IMR-90 (cell line): Measurements from ENCODE around the gene INA. TPM values are rescaled to one million over a fixed set of nuclear protein-coding genes. Genes with fewer than 3 reads are reported as not detected.

Experiments used
- ATAC-seq: fragments of 200-7000 bp; cut with Tn5 transposase; 2 replicates; pipeline ENCODE4 v1.9.1; 2020; ENCODE audit warnings: low read depth, mild to moderate bottlenecking, moderate library complexity
- BruUV-seq: library from RNA; stranded (reverse); fragments of 400-500 nt; replicated peaks from 2 replicates; lab custom pipeline; 2021; lab: Mats Ljungman, UMichigan
- CTCF ChIA-PET: fragments of 300-600 bp; formaldehyde crosslinking; extraction: SDS; loops from one replicate; lab custom pipeline; 2021; ENCODE audit warnings: antibody characterized with exemption; lab: Yijun Ruan, JAX
- POLR2A ChIA-PET: fragments of 300-600 bp; sonication (Branson Sonifier 250); formaldehyde crosslinking; loops from one replicate; lab custom pipeline; 2022; ENCODE audit warnings: antibody characterized with exemption; ENCODE audit not compliant: unreplicated experiment; lab: Charles Lee
- DNase-seq: peaks from one replicate; pipeline ENCODE4 v3.0.0; 2013
- H2AFZ ChIP-seq: replicated peaks from 2 replicates; pipeline ENCODE3; 2013; ENCODE audit warnings: low read length, mild to moderate bottlenecking; ENCODE audit not compliant: poor library complexity
- H2AK5ac ChIP-seq: 2 replicates; pipeline ENCODE4 v1.6.1; 2013; ENCODE audit warnings: low read depth, low read length, inconsistent platforms
- H2AK9ac ChIP-seq: replicated peaks from 2 replicates; pipeline ENCODE3; 2013; ENCODE audit warnings: mild to moderate bottlenecking, low read depth, low read length, moderate library complexity; ENCODE audit not compliant: poor library complexity
- H2BK120ac ChIP-seq: 2 replicates; pipeline ENCODE4 v1.6.1; 2013; ENCODE audit warnings: low read depth, low read length, inconsistent platforms
- H2BK15ac ChIP-seq: 3 replicates; pipeline ENCODE4 v1.6.1; 2013; ENCODE audit warnings: low read depth, low read length, inconsistent platforms
- H2BK20ac ChIP-seq: 2 replicates; pipeline ENCODE4 v1.6.1; 2013; ENCODE audit warnings: low read depth, mild to moderate bottlenecking, inconsistent platforms, low read length, moderate library complexity
- H2BK5ac ChIP-seq: 2 replicates; pipeline ENCODE4 v1.6.1; 2013; ENCODE audit warnings: mild to moderate bottlenecking, low read depth, low read length, inconsistent platforms; ENCODE audit not compliant: poor library complexity, severe bottlenecking
- H3K14ac ChIP-seq: replicated peaks from 2 replicates; pipeline ENCODE4 v1.6.1; 2013; ENCODE audit warnings: low read depth, low read length, inconsistent platforms
- H3K18ac ChIP-seq: 2 replicates; pipeline ENCODE4 v1.6.1; 2013; ENCODE audit warnings: low read depth, low read length, control low read depth
- H3K23ac ChIP-seq: 2 replicates; pipeline ENCODE4 v1.6.1; 2013; ENCODE audit warnings: low read depth, low read length, inconsistent platforms
- H3K27ac ChIP-seq: 2 replicates; pipeline ENCODE4 v1.5.1; 2013; ENCODE audit warnings: mild to moderate bottlenecking, control low read depth, low read length; ENCODE audit not compliant: insufficient read depth
- H3K27me3 ChIP-seq: 2 replicates; pipeline ENCODE4 v1.6.1; 2013; ENCODE audit warnings: low read length; ENCODE audit not compliant: control insufficient read depth, insufficient read depth
- H3K36me3 ChIP-seq: 2 replicates; pipeline ENCODE4 v1.6.1; 2013; ENCODE audit warnings: low read length, mixed read lengths; ENCODE audit not compliant: control insufficient read depth, insufficient read depth
- H3K4ac ChIP-seq: 2 replicates; pipeline ENCODE4 v1.6.1; 2013; ENCODE audit warnings: low read depth, low read length, inconsistent platforms
- H3K4me1 ChIP-seq: 2 replicates; pipeline ENCODE4 v1.6.1; 2013; ENCODE audit warnings: low read length, mixed read lengths; ENCODE audit not compliant: control insufficient read depth, insufficient read depth
- H3K4me2 ChIP-seq: 2 replicates; pipeline ENCODE4 v1.6.1; 2013; ENCODE audit warnings: low read depth, mild to moderate bottlenecking, control low read depth, low read length, moderate library complexity
- H3K4me3 ChIP-seq: 2 replicates; pipeline ENCODE4 v1.5.1; 2013; ENCODE audit warnings: low read depth, mild to moderate bottlenecking, control low read depth, low read length, moderate library complexity; ENCODE audit not compliant: insufficient read depth
- H3K56ac ChIP-seq: 2 replicates; pipeline ENCODE4 v1.6.1; 2013; ENCODE audit warnings: low read length, inconsistent platforms; ENCODE audit not compliant: insufficient read depth; ENCODE audit errors: extremely low read depth
- H3K79me1 ChIP-seq, 2 experiments: 2 replicates each; pipeline ENCODE4 v1.6.1; 2013; ENCODE audit warnings: low read length in 2 of 2, inconsistent platforms in 1 of 2, low read depth in 1 of 2
- H3K9ac ChIP-seq: 2 replicates; pipeline ENCODE4 v1.6.1; 2013; ENCODE audit warnings: low read depth, low read length, control low read depth
- H3K9me1 ChIP-seq: 2 replicates; pipeline ENCODE4 v1.6.1; 2013; ENCODE audit warnings: low read length, inconsistent platforms; ENCODE audit not compliant: insufficient read depth
- H3K9me3 ChIP-seq: 2 replicates; pipeline ENCODE4 v1.6.1; 2013; ENCODE audit warnings: low read length; ENCODE audit not compliant: control insufficient read depth, insufficient read depth
- H4K20me1 ChIP-seq: 2 replicates; pipeline ENCODE4 v1.6.1; 2013; ENCODE audit warnings: low read length, inconsistent platforms; ENCODE audit not compliant: insufficient read depth
- H4K5ac ChIP-seq: 2 replicates; pipeline ENCODE4 v1.6.1; 2013; ENCODE audit warnings: mild to moderate bottlenecking, low read depth, low read length, control low read depth
- H4K8ac ChIP-seq, 2 experiments: 2 replicates each; pipeline ENCODE4 v1.6.1; 2013; ENCODE audit warnings: low read depth in 2 of 2, low read length in 2 of 2, control low read depth in 1 of 2, inconsistent platforms in 1 of 2
- H4K91ac ChIP-seq: 2 replicates; pipeline ENCODE4 v1.6.1; 2013; ENCODE audit warnings: low read depth, low read length, inconsistent platforms; ENCODE audit not compliant: insufficient read depth
- BHLHE40 ChIP-seq: fragments of 150-350 bp; IDR thresholded peaks from 2 replicates; pipeline ENCODE4 v1.6.1; 2016; ENCODE audit warnings: mild to moderate bottlenecking, low read depth, low read length
- CEBPB ChIP-seq: IDR thresholded peaks from 2 replicates; pipeline ENCODE4 v1.6.1; 2012; ENCODE audit warnings: low read depth, low read length, improper control_type of control experiment
- CHD1 ChIP-seq: IDR thresholded peaks from 2 replicates; pipeline ENCODE4 v1.6.1; 2012; ENCODE audit warnings: low read depth, low read length, improper control_type of control experiment
- MAZ ChIP-seq: IDR thresholded peaks from 2 replicates; pipeline ENCODE4 v1.6.1; 2012; ENCODE audit warnings: low read depth, mild to moderate bottlenecking, low read length, improper control_type of control experiment, moderate library complexity, borderline replicate concordance
- RCOR1 ChIP-seq: IDR thresholded peaks from 2 replicates; pipeline ENCODE4 v1.6.1; 2012; ENCODE audit warnings: mild to moderate bottlenecking, low read length, improper control_type of control experiment; ENCODE audit not compliant: insufficient replicate concordance
- USF2 ChIP-seq: fragments of 150-350 bp; IDR thresholded peaks from 2 replicates; pipeline ENCODE4 v1.6.1; 2017; ENCODE audit warnings: mild to moderate bottlenecking, antibody characterized with exemption, low read length, low read depth
- WGBS, 2 experiments: methylation state at CpG; one replicate each; pipeline versions ENCODE4 v1.1.5 to v1.1.7; 2013; ENCODE audit warnings: missing lambda C conversion rate in 2 of 2; ENCODE audit not compliant: insufficient read length in 1 of 2; ENCODE audit errors: extremely low coverage in 2 of 2; 5-methylcytosine and 5-hydroxymethylcytosine counted together
- dilution Hi-C: fragments of 300-500 bp; cut with HindIII; formaldehyde crosslinking; loops from one replicate; pipeline ENCODE4 v1.14.3; 2018; ENCODE audit warnings: low sequenced_read_pairs; ENCODE audit not compliant: unreplicated experiment
- in situ Hi-C: fragments of 300-500 bp; cut with MboI; formaldehyde crosslinking; loops from 3 replicates; pipeline ENCODE4 v1.14.3; 2019; ENCODE audit warnings: low sequenced_read_pairs, inconsistent platforms, mixed read lengths
- intact Hi-C: fragments of 100-400 bp; cut with micrococcal nuclease; formaldehyde crosslinking; loops from 2 replicates; pipeline ENCODE4 v1.10.0; 2022
- polyA plus RNA-seq, 3 experiments: library from polyadenylated mRNA; depleted of rRNA; stranded (reverse); fragments of >200 nt; gene quantifications; 2 replicates each; pipeline ENCODE4 v1.2.3, GENCODE V29; 2012; ENCODE audit warnings: low replicate concordance in 1 of 3
- total RNA-seq: library from RNA; depleted of rRNA; stranded (reverse); fragments of >200 nt; gene quantifications from 2 replicates; pipeline ENCODE4 v1.2.3, GENCODE V29; 2012

INA gene
- total and polyA plus RNA-seq, 2 of the 4 experiments (the other 2 are of a cell fraction), result 4.5 to 7.5 TPM

- no peak overlapping the region for H2BK20ac ChIP-seq
- H3K4me3 ChIP-seq, result no peak overlapping the region
- no peak overlapping the region for H4K8ac ChIP-seq
- no peak overlapping the region for H2BK15ac ChIP-seq
- peaks cover under 1% of the 10 kb centered on the region; the same call in 1 of the 2 replicates for H3K4me1 ChIP-seq
- H3K14ac ChIP-seq, result no peak overlapping the region
- no peaks in the 10 kb centered on the region; the same call in 1 of the 2 replicates for H3K9me1 ChIP-seq
- no peak overlapping the region for H2AK5ac ChIP-seq
- no peak overlapping the region for H3K4ac ChIP-seq
- no peak overlapping the region for H2BK5ac ChIP-seq
- no peak overlapping the region for H2AK9ac ChIP-seq
- H3K9ac ChIP-seq, result no peak overlapping the region
- no peak for DNase-seq
- peaks cover 0 to 5% of the 10 kb centered on the region in 2 experiments; a peak in 2 of 4 replicates for H3K79me1 ChIP-seq
- TF ChIP-seq CHD1 (no peak), MAZ (no peak), BHLHE40 (no peak), USF2 (no peak), RCOR1 (no peak), CEBPB (no peak)
- no peak overlapping the region for H3K56ac ChIP-seq
- whole genome bisulfite sequencing, 2 experiments, result no CpG with 5 or more reads among the region's 1 CpG
- intact Hi-C loops, result no loop called here
- H3K36me3 ChIP-seq, result no peaks in the 10 kb centered on the region
- ATAC-seq, result no peak
- H3K27ac ChIP-seq, result no peak overlapping the region
- ChIA-PET CTCF (no interaction called here), POLR2A (no interaction called here)
- H4K5ac ChIP-seq, result no peak overlapping the region
- no peaks in the 10 kb centered on the region for H3K9me3 ChIP-seq
- peaks cover 7% of the 10 kb centered on the region for H3K27me3 ChIP-seq
- no peak overlapping the region for H3K18ac ChIP-seq
- peaks cover 13% of the 10 kb centered on the region; the same call in 1 of the 2 replicates for H4K20me1 ChIP-seq
- H2BK120ac ChIP-seq, result no peak overlapping the region
- BruUV-seq, result no TSS peak
- no peak overlapping the region for H2AFZ ChIP-seq
- in situ Hi-C loops, result no loop called here
- dilution Hi-C loops, result no loop called here
- no peak overlapping the region for H3K4me2 ChIP-seq
- no peak overlapping the region for H4K91ac ChIP-seq
- no peak overlapping the region for H3K23ac ChIP-seq
Measured at GRCh38 chr10:103282961-103283360, 6.0 kb downstream of the INA start.
